HepG2 (cell line): ENCODE results near the gene TOB1. TPM values are rescaled to one million over a fixed set of nuclear protein-coding genes. Genes with fewer than 3 reads are reported as not detected.

ENCODE experiments used
- BRD4 ChIP-seq: sonication (generic); formaldehyde crosslinking; IDR thresholded peaks from 2 replicates; pipeline ENCODE4 v1.4.0; 2020; ENCODE audit warnings: missing genetic modification reagents
- MATR3 ChIP-seq: sonication (generic); formaldehyde crosslinking; IDR thresholded peaks from 2 replicates; pipeline ENCODE4 v1.4.0; 2020; ENCODE audit warnings: missing genetic modification reagents
- MTF2 ChIP-seq: sonication (generic); formaldehyde crosslinking; IDR thresholded peaks from 2 replicates; pipeline ENCODE4 v1.5.0; 2020; ENCODE audit warnings: missing genetic modification reagents, borderline replicate concordance
- NFAT5 ChIP-seq: sonication (generic); formaldehyde crosslinking; IDR thresholded peaks from 2 replicates; pipeline ENCODE4 v1.4.0; 2020; ENCODE audit warnings: missing genetic modification reagents
- NFYC ChIP-seq: IDR thresholded peaks from 2 replicates; pipeline ENCODE4 v1.6.1; 2016; ENCODE audit warnings: missing genetic modification reagents, missing compliant biosample characterization
- SRY ChIP-seq: sonication (generic); formaldehyde crosslinking; IDR thresholded peaks from 2 replicates; pipeline ENCODE4 v1.8.0; 2022; ENCODE audit warnings: mild to moderate bottlenecking, missing genetic modification reagents
- SUZ12 ChIP-seq: fragments of 150-350 bp; IDR thresholded peaks from 2 replicates; pipeline ENCODE4 v1.6.1; 2014; ENCODE audit warnings: low read depth, low read length
- TARDBP ChIP-seq: sonication (generic); formaldehyde crosslinking; IDR thresholded peaks from 2 replicates; pipeline ENCODE4 v1.8.0; 2022; ENCODE audit warnings: mild to moderate bottlenecking, missing genetic modification reagents
- TP53 ChIP-seq: sonication (generic); formaldehyde crosslinking; conservative IDR thresholded peaks from 2 replicates; pipeline ENCODE4 v1.4.0; 2020; ENCODE audit warnings: missing genetic modification reagents
- ZMYM3 ChIP-seq: sonication (generic); formaldehyde crosslinking; IDR thresholded peaks from 2 replicates; pipeline ENCODE4 v1.5.1; 2020; ENCODE audit warnings: mild to moderate bottlenecking, missing genetic modification reagents
- ZNF326 ChIP-seq: sonication (generic); formaldehyde crosslinking; IDR thresholded peaks from 2 replicates; pipeline ENCODE4 v1.4.0; 2020; ENCODE audit warnings: missing genetic modification reagents, borderline replicate concordance
- ZNF329 ChIP-seq: sonication (generic); formaldehyde crosslinking; IDR thresholded peaks from 2 replicates; pipeline ENCODE4 v1.9.0; 2021; ENCODE audit warnings: low read depth, mild to moderate bottlenecking, missing genetic modification reagents
- ZNF33A ChIP-seq: sonication (generic); formaldehyde crosslinking; IDR thresholded peaks from 2 replicates; pipeline ENCODE4 v1.5.1; 2020; ENCODE audit warnings: missing genetic modification reagents, mild to moderate bottlenecking, moderate library complexity, borderline replicate concordance
- ZNF572 ChIP-seq: sonication (generic); formaldehyde crosslinking; IDR thresholded peaks from 2 replicates; pipeline ENCODE4 v1.5.1; 2020; ENCODE audit warnings: mild to moderate bottlenecking, missing genetic modification reagents
- ZNF615 ChIP-seq: sonication (generic); formaldehyde crosslinking; IDR thresholded peaks from 2 replicates; pipeline ENCODE4 v1.5.0; 2020; ENCODE audit warnings: mild to moderate bottlenecking, missing genetic modification reagents, borderline replicate concordance
- polyA plus RNA-seq, 8 experiments: library from polyadenylated mRNA; depleted of rRNA in 3 of 8; stranded (reverse) in 7 of 8; unstranded in 1 of 8; fragments of >200 nt; fragmentation: Illumina TruSeq in 4 of 8; extraction: Trizol in 4 of 8; gene quantifications; 2 replicates each; pipeline versions ENCODE4 v1.2.1 to v1.2.3, GENCODE V29; 2011 to 2016; ENCODE audit warnings: low read depth in 4 of 8, missing spikeins in 1 of 8, mixed read lengths in 1 of 8; ENCODE audit not compliant: insufficient read depth in 1 of 8
- total RNA-seq, 5 experiments: library from RNA; depleted of rRNA; stranded (reverse); fragments of >200 nt; fragmentation: Illumina TruSeq; extraction: Trizol; gene quantifications; 2 replicates each; pipeline ENCODE4 v1.2.3, GENCODE V29; 2016; ENCODE audit warnings: low read depth in 1 of 5
- TF ChIP-seq, protein P1 (sequence below): sonication (generic); formaldehyde crosslinking; IDR thresholded peaks from 2 replicates; pipeline ENCODE4 v1.5.1; 2020; ENCODE audit warnings: missing genetic modification reagents, mild to moderate bottlenecking, borderline replicate concordance
- TF ChIP-seq, protein P2 (sequence below): IDR thresholded peaks from 2 replicates; pipeline ENCODE4 v1.6.1; 2018; ENCODE audit warnings: missing genetic modification reagents, mild to moderate bottlenecking, missing compliant biosample characterization

The TOB1 gene
- total and polyA plus RNA-seq, 2 of the 13 experiments (the other 11 are each of a cell fraction or from before 2014, with no cell fraction given), result 21.9 to 57.7 TPM

- no peak; the same call in 1 of the 2 replicates for TF ChIP-seq NFAT5
- no peak for TF ChIP-seq SUZ12
- no peak for TF ChIP-seq MTF2 (CRISPR knock-in tag)
- peak; percentile 87 for TF ChIP-seq ZMYM3 (CRISPR knock-in tag)
- peak; percentile 90 for TF ChIP-seq ZNF572 (CRISPR knock-in tag)
- TF ChIP-seq, protein P1, sequence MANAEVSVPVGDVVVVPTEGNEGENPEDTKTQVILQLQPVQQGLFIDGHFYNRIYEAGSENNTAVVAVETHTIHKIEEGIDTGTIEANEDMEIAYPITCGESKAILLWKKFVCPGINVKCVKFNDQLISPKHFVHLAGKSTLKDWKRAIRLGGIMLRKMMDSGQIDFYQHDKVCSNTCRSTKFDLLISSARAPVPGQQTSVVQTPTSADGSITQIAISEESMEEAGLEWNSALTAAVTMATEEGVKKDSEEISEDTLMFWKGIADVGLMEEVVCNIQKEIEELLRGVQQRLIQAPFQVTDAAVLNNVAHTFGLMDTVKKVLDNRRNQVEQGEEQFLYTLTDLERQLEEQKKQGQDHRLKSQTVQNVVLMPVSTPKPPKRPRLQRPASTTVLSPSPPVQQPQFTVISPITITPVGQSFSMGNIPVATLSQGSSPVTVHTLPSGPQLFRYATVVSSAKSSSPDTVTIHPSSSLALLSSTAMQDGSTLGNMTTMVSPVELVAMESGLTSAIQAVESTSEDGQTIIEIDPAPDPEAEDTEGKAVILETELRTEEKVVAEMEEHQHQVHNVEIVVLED, result peak; percentile 62
- TF ChIP-seq ZNF326 (CRISPR knock-in tag), result no peak
- TF ChIP-seq TP53 (CRISPR knock-in tag), result 0 out of 2 replicates have a peak, but pooled peaks have one; percentile 20
- no peak for TF ChIP-seq TARDBP (CRISPR knock-in tag)
- TF ChIP-seq MATR3 (CRISPR knock-in tag), result no peak
- TF ChIP-seq ZNF615 (CRISPR knock-in tag), result peak; percentile 74; the same call in 1 of the 2 replicates
- TF ChIP-seq, protein P2, sequence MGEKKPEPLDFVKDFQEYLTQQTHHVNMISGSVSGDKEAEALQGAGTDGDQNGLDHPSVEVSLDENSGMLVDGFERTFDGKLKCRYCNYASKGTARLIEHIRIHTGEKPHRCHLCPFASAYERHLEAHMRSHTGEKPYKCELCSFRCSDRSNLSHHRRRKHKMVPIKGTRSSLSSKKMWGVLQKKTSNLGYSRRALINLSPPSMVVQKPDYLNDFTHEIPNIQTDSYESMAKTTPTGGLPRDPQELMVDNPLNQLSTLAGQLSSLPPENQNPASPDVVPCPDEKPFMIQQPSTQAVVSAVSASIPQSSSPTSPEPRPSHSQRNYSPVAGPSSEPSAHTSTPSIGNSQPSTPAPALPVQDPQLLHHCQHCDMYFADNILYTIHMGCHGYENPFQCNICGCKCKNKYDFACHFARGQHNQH (CRISPR knock-in tag), result peak; percentile 93
- TF ChIP-seq SRY (CRISPR knock-in tag), result peak; percentile 81
- TF ChIP-seq ZNF329 (CRISPR knock-in tag), result no peak
- peak; percentile 40; the same call in 1 of the 2 replicates for TF ChIP-seq NFYC (CRISPR knock-in tag)
- no peak for TF ChIP-seq ZNF33A
- TF ChIP-seq BRD4 (CRISPR knock-in tag), result no peak; the same call in 1 of the 2 replicates
These were observed 27.2 kb upstream of the TOB1 start (continued) for GRCh38 chr17:50893183-50893993.
